ENCODE measurements around the gene RAB3D. TPM values are rescaled to one million over a fixed set of nuclear protein-coding genes. Genes with fewer than 3 reads are reported as not detected.

The RAB3D gene
- total RNA-seq, 1 donor from 2014 or later, result 33.6 TPM

GRCh38 chr19:11304936-11305335 is 34.5 kb downstream of the RAB3D start:
- H3K4me3 ChIP-seq, result no peak overlapping the region
- no peaks in the 10 kb centered on the region for H3K27me3 ChIP-seq
- H3K27ac ChIP-seq, result no peak overlapping the region
- DNase-seq (ENCODE audit: low spot score in 2 of 2), result no peak
- intact Hi-C loops (cut with DNase I), result no loop called here
- no peak for TF ChIP-seq CTCF (IDR thresholded peaks at IDR 0.05)
- no peaks in the 10 kb centered on the region for H3K4me1 ChIP-seq
- no peaks in the 10 kb centered on the region for H3K36me3 ChIP-seq
- no peaks in the 10 kb centered on the region for H3K9me3 ChIP-seq

- no peak overlapping the region for H3K27ac ChIP-seq
- DNase-seq (ENCODE audit: low spot score in 2 of 2), result no peak
- intact Hi-C loops (cut with DNase I), result no loop called here
- H3K9me3 ChIP-seq, result no peaks in the 10 kb centered on the region
- TF ChIP-seq CTCF (IDR thresholded peaks at IDR 0.05), result no peak
- peaks cover 0 to 3% of the 10 kb centered on the region in 2 donors for H3K4me1 ChIP-seq
- no peaks in the 10 kb centered on the region for H3K36me3 ChIP-seq
- no peaks in the 10 kb centered on the region for H3K27me3 ChIP-seq
- no peak overlapping the region for H3K4me3 ChIP-seq
Measured at GRCh38 chr19:11300811-11301120, 38.7 kb downstream of the RAB3D start.

- intact Hi-C loops (cut with DNase I), result loop anchor here (5.0 kb wide), 1 partner anchor 57 kb away; the partner anchor contains the start of gene PLPPR2
- Histone ChIP-seq H3K4me3 (no peak overlapping the region), H3K27ac (no peak overlapping the region), H3K36me3 (no peaks in the 10 kb centered on the region), H3K27me3 (no peaks in the 10 kb centered on the region), H3K4me1 (peaks cover 0 to 3% of the 10 kb centered on the region in 2 donors), H3K9me3 (no peaks in the 10 kb centered on the region)
- DNase-seq (ENCODE audit: low spot score in 2 of 2), result no peak
- TF ChIP-seq CTCF (IDR thresholded peaks at IDR 0.05), result no peak
Measured at GRCh38 chr19:11299946-11300810, 39.3 kb downstream of the RAB3D start.

- no peak for DNase-seq (ENCODE audit: low spot score in 2 of 2)
- no peaks in the 10 kb centered on the region for H3K27me3 ChIP-seq
- H3K4me3 ChIP-seq, result no peak overlapping the region
- no peaks in the 10 kb centered on the region for H3K36me3 ChIP-seq
- peak overlapping the region; percentile 48 to 61 for H3K27ac ChIP-seq
- H3K9me3 ChIP-seq, result no peaks in the 10 kb centered on the region
- H3K4me1 ChIP-seq, result peaks cover 0 to 7% of the 10 kb centered on the region in 2 donors
- no peak for TF ChIP-seq CTCF (IDR thresholded peaks at IDR 0.05)
- intact Hi-C loops (cut with DNase I), result loop anchor here (2.0 to 5.0 kb wide), 2 partner anchors 27 to 61 kb away; partner anchors contain the start of gene PLPPR2
Measured at GRCh38 chr19:11296264-11296663, 43.2 kb downstream of the RAB3D start.

- Histone ChIP-seq H3K4me1 (peaks cover 0 to 7% of the 10 kb centered on the region in 2 donors), H3K27ac (peak within 1 kb of the TSS; percentile 48 to 61), H3K27me3 (no peaks in the 10 kb centered on the region), H3K36me3 (no peaks in the 10 kb centered on the region), H3K4me3 (no peak within 1 kb of the TSS), H3K9me3 (no peaks in the 10 kb centered on the region)
- no peak for DNase-seq (ENCODE audit: low spot score in 2 of 2)
- TF ChIP-seq CTCF (IDR thresholded peaks at IDR 0.05), result no peak
- intact Hi-C loops (cut with DNase I), result loop anchor here (2.0 to 5.0 kb wide), 3 partner anchors 27 to 79 kb away; partner anchors contain the start of genes PLPPR2 and SWSAP1
Measured at GRCh38 chr19:11295665-11296245, 43.7 kb downstream of the RAB3D start, which contains the start of gene TSPAN16. Gene TSPAN16, plus strand, starts transcription at chr19:11296160. Its CDS starts 138 bp downstream, at chr19:11296298.

Data from ascending aorta (tissue), 2 donors.